IMR-90 (cell line): ENCODE data around the gene PYGL. TPM values are rescaled to one million over a fixed set of nuclear protein-coding genes. Genes with fewer than 3 reads are reported as not detected.

Source experiments
- ATAC-seq: fragments of 200-7000 bp; cut with Tn5 transposase; 2 replicates; pipeline ENCODE4 v1.9.1; 2020; ENCODE audit warnings: low read depth, mild to moderate bottlenecking, moderate library complexity
- BruUV-seq: library from RNA; stranded (reverse); fragments of 400-500 nt; replicated peaks from 2 replicates; lab custom pipeline; 2021; lab: Mats Ljungman, UMichigan
- CTCF ChIA-PET: fragments of 300-600 bp; formaldehyde crosslinking; extraction: SDS; loops from one replicate; lab custom pipeline; 2021; ENCODE audit warnings: antibody characterized with exemption; lab: Yijun Ruan, JAX
- POLR2A ChIA-PET: fragments of 300-600 bp; sonication (Branson Sonifier 250); formaldehyde crosslinking; loops from one replicate; lab custom pipeline; 2022; ENCODE audit warnings: antibody characterized with exemption; ENCODE audit not compliant: unreplicated experiment; lab: Charles Lee
- DNase-seq: peaks from one replicate; pipeline ENCODE4 v3.0.0; 2013
- H2AFZ ChIP-seq: replicated peaks from 2 replicates; pipeline ENCODE3; 2013; ENCODE audit warnings: low read length, mild to moderate bottlenecking; ENCODE audit not compliant: poor library complexity
- H2AK5ac ChIP-seq: 2 replicates; pipeline ENCODE4 v1.6.1; 2013; ENCODE audit warnings: low read depth, low read length, inconsistent platforms
- H2AK9ac ChIP-seq: replicated peaks from 2 replicates; pipeline ENCODE3; 2013; ENCODE audit warnings: mild to moderate bottlenecking, low read depth, low read length, moderate library complexity; ENCODE audit not compliant: poor library complexity
- H2BK120ac ChIP-seq: 2 replicates; pipeline ENCODE4 v1.6.1; 2013; ENCODE audit warnings: low read depth, low read length, inconsistent platforms
- H2BK15ac ChIP-seq: 3 replicates; pipeline ENCODE4 v1.6.1; 2013; ENCODE audit warnings: low read depth, low read length, inconsistent platforms
- H2BK20ac ChIP-seq: 2 replicates; pipeline ENCODE4 v1.6.1; 2013; ENCODE audit warnings: low read depth, mild to moderate bottlenecking, inconsistent platforms, low read length, moderate library complexity
- H2BK5ac ChIP-seq: 2 replicates; pipeline ENCODE4 v1.6.1; 2013; ENCODE audit warnings: mild to moderate bottlenecking, low read depth, low read length, inconsistent platforms; ENCODE audit not compliant: poor library complexity, severe bottlenecking
- H3K14ac ChIP-seq: replicated peaks from 2 replicates; pipeline ENCODE4 v1.6.1; 2013; ENCODE audit warnings: low read depth, low read length, inconsistent platforms
- H3K18ac ChIP-seq: 2 replicates; pipeline ENCODE4 v1.6.1; 2013; ENCODE audit warnings: low read depth, low read length, control low read depth
- H3K23ac ChIP-seq: 2 replicates; pipeline ENCODE4 v1.6.1; 2013; ENCODE audit warnings: low read depth, low read length, inconsistent platforms
- H3K27ac ChIP-seq: 2 replicates; pipeline ENCODE4 v1.5.1; 2013; ENCODE audit warnings: mild to moderate bottlenecking, control low read depth, low read length; ENCODE audit not compliant: insufficient read depth
- H3K27me3 ChIP-seq: 2 replicates; pipeline ENCODE4 v1.6.1; 2013; ENCODE audit warnings: low read length; ENCODE audit not compliant: control insufficient read depth, insufficient read depth
- H3K36me3 ChIP-seq: 2 replicates; pipeline ENCODE4 v1.6.1; 2013; ENCODE audit warnings: low read length, mixed read lengths; ENCODE audit not compliant: control insufficient read depth, insufficient read depth
- H3K4ac ChIP-seq: 2 replicates; pipeline ENCODE4 v1.6.1; 2013; ENCODE audit warnings: low read depth, low read length, inconsistent platforms
- H3K4me1 ChIP-seq: 2 replicates; pipeline ENCODE4 v1.6.1; 2013; ENCODE audit warnings: low read length, mixed read lengths; ENCODE audit not compliant: control insufficient read depth, insufficient read depth
- H3K4me2 ChIP-seq: 2 replicates; pipeline ENCODE4 v1.6.1; 2013; ENCODE audit warnings: low read depth, mild to moderate bottlenecking, control low read depth, low read length, moderate library complexity
- H3K4me3 ChIP-seq: 2 replicates; pipeline ENCODE4 v1.5.1; 2013; ENCODE audit warnings: low read depth, mild to moderate bottlenecking, control low read depth, low read length, moderate library complexity; ENCODE audit not compliant: insufficient read depth
- H3K56ac ChIP-seq: 2 replicates; pipeline ENCODE4 v1.6.1; 2013; ENCODE audit warnings: low read length, inconsistent platforms; ENCODE audit not compliant: insufficient read depth; ENCODE audit errors: extremely low read depth
- H3K79me1 ChIP-seq, 2 experiments: 2 replicates each; pipeline ENCODE4 v1.6.1; 2013; ENCODE audit warnings: low read length in 2 of 2, inconsistent platforms in 1 of 2, low read depth in 1 of 2
- H3K9ac ChIP-seq: 2 replicates; pipeline ENCODE4 v1.6.1; 2013; ENCODE audit warnings: low read depth, low read length, control low read depth
- H3K9me1 ChIP-seq: 2 replicates; pipeline ENCODE4 v1.6.1; 2013; ENCODE audit warnings: low read length, inconsistent platforms; ENCODE audit not compliant: insufficient read depth
- H3K9me3 ChIP-seq: 2 replicates; pipeline ENCODE4 v1.6.1; 2013; ENCODE audit warnings: low read length; ENCODE audit not compliant: control insufficient read depth, insufficient read depth
- H4K20me1 ChIP-seq: 2 replicates; pipeline ENCODE4 v1.6.1; 2013; ENCODE audit warnings: low read length, inconsistent platforms; ENCODE audit not compliant: insufficient read depth
- H4K5ac ChIP-seq: 2 replicates; pipeline ENCODE4 v1.6.1; 2013; ENCODE audit warnings: mild to moderate bottlenecking, low read depth, low read length, control low read depth
- H4K8ac ChIP-seq, 2 experiments: 2 replicates each; pipeline ENCODE4 v1.6.1; 2013; ENCODE audit warnings: low read depth in 2 of 2, low read length in 2 of 2, control low read depth in 1 of 2, inconsistent platforms in 1 of 2
- H4K91ac ChIP-seq: 2 replicates; pipeline ENCODE4 v1.6.1; 2013; ENCODE audit warnings: low read depth, low read length, inconsistent platforms; ENCODE audit not compliant: insufficient read depth
- CHD1 ChIP-seq: IDR thresholded peaks from 2 replicates; pipeline ENCODE4 v1.6.1; 2012; ENCODE audit warnings: low read depth, low read length, improper control_type of control experiment
- FOS ChIP-seq: fragments of 150-350 bp; IDR thresholded peaks from 2 replicates; pipeline ENCODE4 v1.6.1; 2016; ENCODE audit warnings: low read depth, low read length
- MXI1 ChIP-seq: IDR thresholded peaks from 2 replicates; pipeline ENCODE4 v1.6.1; 2012; ENCODE audit warnings: low read depth, mild to moderate bottlenecking, low read length, moderate library complexity, borderline replicate concordance
- RCOR1 ChIP-seq: IDR thresholded peaks from 2 replicates; pipeline ENCODE4 v1.6.1; 2012; ENCODE audit warnings: mild to moderate bottlenecking, low read length, improper control_type of control experiment; ENCODE audit not compliant: insufficient replicate concordance
- RFX5 ChIP-seq: IDR thresholded peaks from 2 replicates; pipeline ENCODE4 v1.8.0; 2012; ENCODE audit warnings: low read depth, mild to moderate bottlenecking, low read length, moderate library complexity
- USF2 ChIP-seq: fragments of 150-350 bp; IDR thresholded peaks from 2 replicates; pipeline ENCODE4 v1.6.1; 2017; ENCODE audit warnings: mild to moderate bottlenecking, antibody characterized with exemption, low read length, low read depth
- WGBS, 2 experiments: methylation state at CpG; one replicate each; pipeline versions ENCODE4 v1.1.5 to v1.1.7; 2013; ENCODE audit warnings: missing lambda C conversion rate in 2 of 2; ENCODE audit not compliant: insufficient read length in 1 of 2; ENCODE audit errors: extremely low coverage in 2 of 2; 5-methylcytosine and 5-hydroxymethylcytosine counted together
- dilution Hi-C: fragments of 300-500 bp; cut with HindIII; formaldehyde crosslinking; loops from one replicate; pipeline ENCODE4 v1.14.3; 2018; ENCODE audit warnings: low sequenced_read_pairs; ENCODE audit not compliant: unreplicated experiment
- in situ Hi-C: fragments of 300-500 bp; cut with MboI; formaldehyde crosslinking; loops from 3 replicates; pipeline ENCODE4 v1.14.3; 2019; ENCODE audit warnings: low sequenced_read_pairs, inconsistent platforms, mixed read lengths
- intact Hi-C: fragments of 100-400 bp; cut with micrococcal nuclease; formaldehyde crosslinking; loops from 2 replicates; pipeline ENCODE4 v1.10.0; 2022
- polyA plus RNA-seq, 3 experiments: library from polyadenylated mRNA; depleted of rRNA; stranded (reverse); fragments of >200 nt; gene quantifications; 2 replicates each; pipeline ENCODE4 v1.2.3, GENCODE V29; 2012; ENCODE audit warnings: low replicate concordance in 1 of 3
- total RNA-seq: library from RNA; depleted of rRNA; stranded (reverse); fragments of >200 nt; gene quantifications from 2 replicates; pipeline ENCODE4 v1.2.3, GENCODE V29; 2012

Gene PYGL
- total and polyA plus RNA-seq, 2 of the 4 experiments (the other 2 are of a cell fraction) = 52.3 to 70.4 TPM

- no peaks in the 10 kb centered on the region for H3K79me1 ChIP-seq
- POLR2A ChIA-PET = no interaction called here
- dilution Hi-C loops = no loop called here
These were observed 52.0 kb downstream of the PYGL start for GRCh38 chr14:50892255-50892654.

More at GRCh38 chr14:50892255-50892654, 52.0 kb downstream of the PYGL start:
- no peak overlapping the region for H2BK120ac ChIP-seq
- intact Hi-C loops (no loop called here), in situ Hi-C loops (no loop called here)
- H4K91ac ChIP-seq = no peak overlapping the region
- no peak overlapping the region for H3K4me2 ChIP-seq
- H2AK9ac ChIP-seq = no peak overlapping the region
- no peak overlapping the region for H3K56ac ChIP-seq
- H3K4me1 ChIP-seq = no peaks in the 10 kb centered on the region
- CTCF ChIA-PET = no interaction called here
- H3K27ac ChIP-seq = no peak overlapping the region
- H2AFZ ChIP-seq = no peak overlapping the region
- no peak overlapping the region for H4K5ac ChIP-seq
- no peak overlapping the region for H2BK20ac ChIP-seq
- DNase-seq = no peak
- no peak overlapping the region for H3K18ac ChIP-seq
- WGBS, 2 experiments = no CpG with 5 or more reads among the region's 5 CpGs
- no peak overlapping the region for H3K14ac ChIP-seq
- ATAC-seq = no peak
- no peak overlapping the region for H2BK5ac ChIP-seq
- no peak overlapping the region for H4K8ac ChIP-seq
- H3K4me3 ChIP-seq = no peak overlapping the region
- H2BK15ac ChIP-seq = no peak overlapping the region
- no peaks in the 10 kb centered on the region for H4K20me1 ChIP-seq
- H3K9me1 ChIP-seq = no peaks in the 10 kb centered on the region
- no peak overlapping the region for H3K4ac ChIP-seq
- H3K36me3 ChIP-seq = no peaks in the 10 kb centered on the region
- H3K9ac ChIP-seq = no peak overlapping the region
- H3K9me3 ChIP-seq = no peaks in the 10 kb centered on the region
- H3K23ac ChIP-seq = no peak overlapping the region
- no peaks in the 10 kb centered on the region for H3K27me3 ChIP-seq
- BruUV-seq = no TSS peak
- TF ChIP-seq RFX5 = no peak
- TF ChIP-seq FOS = no peak
- no peak for TF ChIP-seq MXI1
- TF ChIP-seq RCOR1 = no peak
- no peak for TF ChIP-seq CHD1
- no peak for TF ChIP-seq USF2
- H2AK5ac ChIP-seq = no peak overlapping the region
